ENCODE results near the gene BATF2. TPM values are rescaled to one million over a fixed set of nuclear protein-coding genes. Genes with fewer than 3 reads are reported as not detected.
"Not testable (repeated sequence)": the region's sequence is repeated elsewhere in the genome, so short reads cannot be mapped to it uniquely, and the experiment has no call there.

The BATF2 gene
- total RNA-seq, 1 donor from 2014 or later: 0.24 TPM

- intact Hi-C loops (cut with micrococcal nuclease): no loop called here
- ATAC-seq (ENCODE audit: low read depth) (no peak), DNase-seq (no peak)
- peak overlapping the region; percentile 70 for H3K4me3 Mint-ChIP-seq
- CTCF ChIA-PET: interaction anchor here (0.8 to 3.8 kb wide), 4 partner anchors 10 to 148 kb away, joined by 3 to 12 read pairs (median 8); partner anchors contain the start of genes ARL2 and MAJIN
- POLR2A ChIA-PET: interaction anchor here (0.5 to 1.6 kb wide), 5 partner anchors 17 to 187 kb away, joined by 3 to 9 read pairs (median 3); partner anchors contain the start of gene ARL2
- no peaks in the 10 kb centered on the region for H3K27me3 Mint-ChIP-seq
- TF ChIP-seq, protein P1, sequence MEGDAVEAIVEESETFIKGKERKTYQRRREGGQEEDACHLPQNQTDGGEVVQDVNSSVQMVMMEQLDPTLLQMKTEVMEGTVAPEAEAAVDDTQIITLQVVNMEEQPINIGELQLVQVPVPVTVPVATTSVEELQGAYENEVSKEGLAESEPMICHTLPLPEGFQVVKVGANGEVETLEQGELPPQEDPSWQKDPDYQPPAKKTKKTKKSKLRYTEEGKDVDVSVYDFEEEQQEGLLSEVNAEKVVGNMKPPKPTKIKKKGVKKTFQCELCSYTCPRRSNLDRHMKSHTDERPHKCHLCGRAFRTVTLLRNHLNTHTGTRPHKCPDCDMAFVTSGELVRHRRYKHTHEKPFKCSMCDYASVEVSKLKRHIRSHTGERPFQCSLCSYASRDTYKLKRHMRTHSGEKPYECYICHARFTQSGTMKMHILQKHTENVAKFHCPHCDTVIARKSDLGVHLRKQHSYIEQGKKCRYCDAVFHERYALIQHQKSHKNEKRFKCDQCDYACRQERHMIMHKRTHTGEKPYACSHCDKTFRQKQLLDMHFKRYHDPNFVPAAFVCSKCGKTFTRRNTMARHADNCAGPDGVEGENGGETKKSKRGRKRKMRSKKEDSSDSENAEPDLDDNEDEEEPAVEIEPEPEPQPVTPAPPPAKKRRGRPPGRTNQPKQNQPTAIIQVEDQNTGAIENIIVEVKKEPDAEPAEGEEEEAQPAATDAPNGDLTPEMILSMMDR (IDR thresholded peaks at IDR 0.05): no peak
- peaks cover 26% of the 10 kb centered on the region for H3K4me1 Mint-ChIP-seq
- peak overlapping the region; percentile 66 for H3K27ac Mint-ChIP-seq
- H3K9me3 Mint-ChIP-seq: no peaks in the 10 kb centered on the region
- H3K36me3 Mint-ChIP-seq (ENCODE audit: low read depth): no peaks in the 10 kb centered on the region
These were observed 453 bp downstream of the BATF2 start for GRCh38 chr11:64996327-64996709.

- H3K9me3 Mint-ChIP-seq: no peaks in the 10 kb centered on the region
- intact Hi-C loops (cut with micrococcal nuclease): no loop called here
- no peaks in the 10 kb centered on the region for H3K27me3 Mint-ChIP-seq
- POLR2A ChIA-PET: no interaction called here
- TF ChIP-seq, protein P1 (IDR thresholded peaks at IDR 0.05): no peak
- no peak overlapping the region for H3K4me3 Mint-ChIP-seq
- no peaks in the 10 kb centered on the region for H3K36me3 Mint-ChIP-seq (ENCODE audit: low read depth)
- DNase-seq (no peak), ATAC-seq (ENCODE audit: low read depth) (no peak)
- no peak overlapping the region for H3K27ac Mint-ChIP-seq
- peaks cover 46% of the 10 kb centered on the region for H3K4me1 Mint-ChIP-seq
- CTCF ChIA-PET: interaction anchor here (3.8 kb wide), 1 partner anchor 20 kb away, joined by 12 read pairs; the partner anchor contains the start of gene ARL2
These were observed 2.5 kb downstream of the BATF2 start for GRCh38 chr11:64994318-64994717.

DNA sequence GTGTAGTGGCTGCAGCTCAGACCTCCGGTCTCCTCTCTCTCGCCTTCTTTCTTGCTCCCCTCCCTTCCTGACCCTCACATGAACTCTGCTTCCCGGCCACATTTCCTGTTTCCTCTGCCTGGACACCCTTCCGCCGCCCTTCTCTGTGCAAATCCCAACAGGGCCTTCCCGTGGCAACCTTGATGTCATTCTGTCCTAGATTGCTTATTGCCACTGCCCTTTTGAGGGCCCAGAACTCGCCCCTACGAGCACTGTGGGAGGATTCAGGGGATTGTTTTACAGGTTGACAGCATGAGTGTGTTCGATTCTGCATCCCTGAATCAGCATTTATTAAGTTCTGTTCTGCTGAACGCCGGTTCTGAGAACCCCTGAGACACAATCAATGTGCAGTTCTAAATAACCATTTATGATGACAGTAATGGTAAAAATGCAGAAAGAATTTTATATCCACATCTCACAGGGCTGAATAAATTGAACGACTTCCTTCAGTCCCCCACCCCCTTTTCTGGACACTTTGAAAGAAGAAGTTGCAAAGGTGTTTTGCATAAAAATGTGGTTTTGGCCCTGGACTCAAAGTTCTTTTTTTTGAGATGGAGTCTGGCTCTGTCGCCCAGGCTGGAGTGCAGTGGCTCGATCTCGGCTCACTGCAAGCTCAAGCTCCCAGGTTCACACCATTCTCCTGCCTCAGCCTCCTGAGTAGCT is 6.4 kb downstream of the BATF2 start:
- Mint-ChIP-seq H3K27ac (peak overlapping the region; percentile 63), H3K36me3 (ENCODE audit: low read depth) (no peaks in the 10 kb centered on the region), H3K4me1 (peaks cover 52% of the 10 kb centered on the region), H3K4me3 (peak overlapping the region; percentile 48), H3K27me3 (no peaks in the 10 kb centered on the region), H3K9me3 (no peaks in the 10 kb centered on the region)
- intact Hi-C loops (cut with micrococcal nuclease): no loop called here
- ATAC-seq (ENCODE audit: low read depth) (peak; percentile 73), DNase-seq (no peak)
- CTCF ChIA-PET: no interaction called here
- POLR2A ChIA-PET: no interaction called here
- TF ChIP-seq, protein P1 (IDR thresholded peaks at IDR 0.05): no peak

GRCh38 chr11:64989416-64989815 is 7.4 kb downstream of the BATF2 start:
- intact Hi-C loops (cut with micrococcal nuclease): no loop called here
- no peaks in the 10 kb centered on the region for H3K36me3 Mint-ChIP-seq (ENCODE audit: low read depth)
- POLR2A ChIA-PET: no interaction called here
- H3K4me1 Mint-ChIP-seq: peaks cover 62% of the 10 kb centered on the region
- H3K4me3 Mint-ChIP-seq: no peak overlapping the region
- CTCF ChIA-PET: no interaction called here
- DNase-seq (no peak), ATAC-seq (ENCODE audit: low read depth) (no peak)
- H3K27me3 Mint-ChIP-seq: no peaks in the 10 kb centered on the region
- H3K27ac Mint-ChIP-seq: no peak overlapping the region
- H3K9me3 Mint-ChIP-seq: no peaks in the 10 kb centered on the region
- TF ChIP-seq, protein P1 (IDR thresholded peaks at IDR 0.05): no peak

GRCh38 chr11:64987998-64988854 is 8.5 kb downstream of the BATF2 start:
- no peaks in the 10 kb centered on the region for H3K9me3 Mint-ChIP-seq
- no peak overlapping the region for H3K27ac Mint-ChIP-seq
- intact Hi-C loops (cut with micrococcal nuclease): no loop called here
- H3K27me3 Mint-ChIP-seq: no peaks in the 10 kb centered on the region
- H3K4me3 Mint-ChIP-seq: no peak overlapping the region
- H3K36me3 Mint-ChIP-seq (ENCODE audit: low read depth): no peaks in the 10 kb centered on the region
- peaks cover 67% of the 10 kb centered on the region for H3K4me1 Mint-ChIP-seq
- DNase-seq (no peak), ATAC-seq (ENCODE audit: low read depth) (no peak)
- POLR2A ChIA-PET: interaction anchor here (0.7 to 1.0 kb wide), 2 partner anchors 54 to 170 kb away, joined by 3 read pairs; no protein-coding TSS in a partner anchor
- CTCF ChIA-PET: no interaction called here
- TF ChIP-seq, protein P1 (IDR thresholded peaks at IDR 0.05): no peak

DNA sequence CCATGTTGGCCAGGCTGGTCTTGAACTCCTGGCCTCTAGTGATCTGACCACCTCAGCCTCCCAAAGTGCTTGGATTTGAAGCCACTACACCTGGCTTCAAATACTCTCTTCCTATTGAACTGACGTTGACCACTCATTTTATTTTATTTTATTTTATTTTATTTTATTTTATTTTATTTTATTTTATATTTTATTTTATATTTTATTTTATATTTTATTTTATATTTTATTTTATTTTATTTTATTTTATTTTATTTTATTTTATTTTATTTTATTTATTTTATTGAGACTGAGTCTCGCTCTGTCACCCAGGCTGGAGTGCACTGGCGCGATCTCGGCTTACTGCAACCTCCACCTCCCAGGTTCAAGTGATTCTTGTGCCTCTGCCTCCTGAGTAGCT is 13.4 kb downstream of the BATF2 start:
- Mint-ChIP-seq H3K27ac (peak overlapping the region; percentile 24), H3K4me1 (peaks cover 38% of the 10 kb centered on the region)
- H3K9me3 Mint-ChIP-seq; ATAC-seq (ENCODE audit: low read depth); DNase-seq; POLR2A ChIA-PET; CTCF ChIA-PET; H3K36me3 Mint-ChIP-seq (ENCODE audit: low read depth); intact Hi-C loops (cut with micrococcal nuclease); H3K4me3 Mint-ChIP-seq; H3K27me3 Mint-ChIP-seq: not testable (repeated sequence)
